Activated T-helper 1 cell treated with anti-CD3 and anti-CD28 coated beads, Interleukin-12 subunit alpha, Interleukin-12 subunit beta, Interleukin-2, Interleukin-4 antibody, amounts not matched to agents 30 ng/mL and 10 ng/mL and 1 ng/mL, durations not matched to agents 14 hours and 24 hours and 36 hours (primary cell): ENCODE measurements around the gene ZNF646. TPM values are rescaled to one million over a fixed set of nuclear protein-coding genes. Genes with fewer than 3 reads are reported as not detected.

Source experiments
- DNase-seq: peaks from one replicate; pipeline ENCODE4 v3.0.0; 2021; ENCODE audit warnings: low spot score
- H3K27ac Mint-ChIP-seq: one replicate; pipeline ENCODE4 v1.8.0; 2021; ENCODE audit warnings: mild to moderate bottlenecking, mixed read lengths
- H3K27me3 Mint-ChIP-seq: one replicate; pipeline ENCODE4 v1.8.0; 2022; ENCODE audit warnings: mild to moderate bottlenecking, moderate library complexity, mixed read lengths; ENCODE audit not compliant: insufficient read depth
- H3K36me3 Mint-ChIP-seq: one replicate; pipeline ENCODE4 v1.8.0; 2021; ENCODE audit warnings: low read depth, mixed read lengths
- H3K4me1 Mint-ChIP-seq: one replicate; pipeline ENCODE4 v1.8.0; 2021; ENCODE audit warnings: low read depth, mixed read lengths
- H3K4me3 Mint-ChIP-seq: one replicate; pipeline ENCODE4 v1.8.0; 2021; ENCODE audit warnings: mild to moderate bottlenecking, moderate library complexity, mixed read lengths
- H3K9me3 Mint-ChIP-seq: one replicate; pipeline ENCODE4 v1.8.0; 2021; ENCODE audit warnings: mixed read lengths
- intact Hi-C: fragments of 100-400 bp; cut with micrococcal nuclease; formaldehyde crosslinking; loops from one replicate; pipeline ENCODE4 v1.15.1; 2024
- total RNA-seq: library from RNA; stranded (reverse); gene quantifications from 2 replicates; pipeline ENCODE4 v1.2.3, GENCODE V29; 2022

Gene ZNF646
- total RNA-seq, 1 donor from 2014 or later: 26.1 TPM

- peaks cover 30% of the 10 kb centered on the region for H3K36me3 Mint-ChIP-seq
- H3K4me1 Mint-ChIP-seq: peaks cover 5% of the 10 kb centered on the region
- H3K27ac Mint-ChIP-seq: peak overlapping the region; percentile 43
- H3K9me3 Mint-ChIP-seq: no peaks in the 10 kb centered on the region
- intact Hi-C loops: no loop called here
- no peaks in the 10 kb centered on the region for H3K27me3 Mint-ChIP-seq
- H3K4me3 Mint-ChIP-seq: no peak overlapping the region
- DNase-seq: no peak
Measured at GRCh38 chr16:31125844-31126243, 51.6 kb downstream of the ZNF646 start.

GRCh38 chr16:31127182-31127581 is 53.0 kb downstream of the ZNF646 start:
- H3K36me3 Mint-ChIP-seq: peaks cover 23% of the 10 kb centered on the region
- no peak for DNase-seq
- intact Hi-C loops: no loop called here
- H3K4me1 Mint-ChIP-seq: peaks cover 5% of the 10 kb centered on the region
- H3K27ac Mint-ChIP-seq: no peak overlapping the region
- H3K9me3 Mint-ChIP-seq: no peaks in the 10 kb centered on the region
- H3K27me3 Mint-ChIP-seq: no peaks in the 10 kb centered on the region
- H3K4me3 Mint-ChIP-seq: no peak overlapping the region

GRCh38 chr16:31128711-31129567 is 54.7 kb downstream of the ZNF646 start:
- H3K9me3 Mint-ChIP-seq: no peaks in the 10 kb centered on the region
- H3K4me3 Mint-ChIP-seq: no peak overlapping the region
- peak overlapping the region; percentile 76 for H3K27ac Mint-ChIP-seq
- H3K36me3 Mint-ChIP-seq: peaks cover 30% of the 10 kb centered on the region
- peaks cover 5% of the 10 kb centered on the region for H3K4me1 Mint-ChIP-seq
- no peak for DNase-seq
- H3K27me3 Mint-ChIP-seq: no peaks in the 10 kb centered on the region
- intact Hi-C loops: no loop called here

GRCh38 chr16:31129568-31130335 is 55.5 kb downstream of the ZNF646 start:
- H3K4me1 Mint-ChIP-seq: peaks cover 5% of the 10 kb centered on the region
- intact Hi-C loops: no loop called here
- H3K27me3 Mint-ChIP-seq: no peaks in the 10 kb centered on the region
- DNase-seq: no peak
- H3K27ac Mint-ChIP-seq: no peak overlapping the region
- no peak overlapping the region for H3K4me3 Mint-ChIP-seq
- peaks cover 30% of the 10 kb centered on the region for H3K36me3 Mint-ChIP-seq
- H3K9me3 Mint-ChIP-seq: no peaks in the 10 kb centered on the region

- intact Hi-C loops: no loop called here
- Mint-ChIP-seq H3K4me1 (peaks cover 5% of the 10 kb centered on the region), H3K4me3 (no peak overlapping the region), H3K9me3 (no peaks in the 10 kb centered on the region), H3K27ac (no peak overlapping the region), H3K36me3 (peaks cover 30% of the 10 kb centered on the region), H3K27me3 (no peaks in the 10 kb centered on the region)
- no peak for DNase-seq
Measured at GRCh38 chr16:31130336-31130891, 56.2 kb downstream of the ZNF646 start.

- H3K27ac Mint-ChIP-seq: no peak overlapping the region
- H3K4me3 Mint-ChIP-seq: no peak overlapping the region
- H3K4me1 Mint-ChIP-seq: peaks cover 5% of the 10 kb centered on the region
- DNase-seq: no peak
- H3K27me3 Mint-ChIP-seq: no peaks in the 10 kb centered on the region
- intact Hi-C loops: no loop called here
- peaks cover 27% of the 10 kb centered on the region for H3K36me3 Mint-ChIP-seq
- H3K9me3 Mint-ChIP-seq: no peaks in the 10 kb centered on the region
Measured at GRCh38 chr16:31130899-31131298, 56.7 kb downstream of the ZNF646 start.

GRCh38 chr16:31131416-31131815 is 57.2 kb downstream of the ZNF646 start:
- H3K27me3 Mint-ChIP-seq: no peaks in the 10 kb centered on the region
- intact Hi-C loops: no loop called here
- no peak overlapping the region for H3K27ac Mint-ChIP-seq
- peaks cover 5% of the 10 kb centered on the region for H3K4me1 Mint-ChIP-seq
- H3K4me3 Mint-ChIP-seq: no peak overlapping the region
- H3K9me3 Mint-ChIP-seq: no peaks in the 10 kb centered on the region
- DNase-seq: no peak
- H3K36me3 Mint-ChIP-seq: peaks cover 22% of the 10 kb centered on the region

GRCh38 chr16:31131841-31132271 is 57.6 kb downstream of the ZNF646 start:
- Mint-ChIP-seq H3K4me3 (no peak overlapping the region), H3K9me3 (no peaks in the 10 kb centered on the region), H3K4me1 (peaks cover 5% of the 10 kb centered on the region), H3K36me3 (peaks cover 21% of the 10 kb centered on the region), H3K27ac (no peak overlapping the region), H3K27me3 (no peaks in the 10 kb centered on the region)
- intact Hi-C loops: no loop called here
- DNase-seq: no peak

- DNase-seq: no peak
- Mint-ChIP-seq H3K27ac (no peak overlapping the region), H3K4me3 (no peak overlapping the region), H3K9me3 (no peaks in the 10 kb centered on the region), H3K27me3 (no peaks in the 10 kb centered on the region), H3K36me3 (peaks cover 21% of the 10 kb centered on the region), H3K4me1 (peaks cover 5% of the 10 kb centered on the region)
- intact Hi-C loops: no loop called here
Measured at GRCh38 chr16:31132303-31132979, 58.2 kb downstream of the ZNF646 start.

- no peak overlapping the region for H3K27ac Mint-ChIP-seq
- no peaks in the 10 kb centered on the region for H3K9me3 Mint-ChIP-seq
- no peak overlapping the region for H3K4me3 Mint-ChIP-seq
- H3K27me3 Mint-ChIP-seq: no peaks in the 10 kb centered on the region
- H3K36me3 Mint-ChIP-seq: peaks cover 15% of the 10 kb centered on the region
- DNase-seq: no peak
- intact Hi-C loops: no loop called here
- H3K4me1 Mint-ChIP-seq: peaks cover 5% of the 10 kb centered on the region
Measured at GRCh38 chr16:31133046-31133501, 58.9 kb downstream of the ZNF646 start.
